Stimulated activated CD4-positive, alpha-beta T cell treated with anti-CD3 and anti-CD28 coated beads, Interleukin-12 subunit alpha, Interleukin-12 subunit beta, amount 100 ng/mL, for 4 hours (primary cell): Measurements from ENCODE around the gene AURKAIP1.
A peak's percentile ranks its signal among the peaks of the same experiment; 100 is the strongest.
"Not testable (repeated sequence)": the region's sequence is repeated elsewhere in the genome, so short reads cannot be mapped to it uniquely, and the experiment has no call there.

Experiments used
- DNase-seq: peaks from one replicate; pipeline ENCODE4 v3.0.0-alpha.2; 2020

AURKAIP1 gene

DNA sequence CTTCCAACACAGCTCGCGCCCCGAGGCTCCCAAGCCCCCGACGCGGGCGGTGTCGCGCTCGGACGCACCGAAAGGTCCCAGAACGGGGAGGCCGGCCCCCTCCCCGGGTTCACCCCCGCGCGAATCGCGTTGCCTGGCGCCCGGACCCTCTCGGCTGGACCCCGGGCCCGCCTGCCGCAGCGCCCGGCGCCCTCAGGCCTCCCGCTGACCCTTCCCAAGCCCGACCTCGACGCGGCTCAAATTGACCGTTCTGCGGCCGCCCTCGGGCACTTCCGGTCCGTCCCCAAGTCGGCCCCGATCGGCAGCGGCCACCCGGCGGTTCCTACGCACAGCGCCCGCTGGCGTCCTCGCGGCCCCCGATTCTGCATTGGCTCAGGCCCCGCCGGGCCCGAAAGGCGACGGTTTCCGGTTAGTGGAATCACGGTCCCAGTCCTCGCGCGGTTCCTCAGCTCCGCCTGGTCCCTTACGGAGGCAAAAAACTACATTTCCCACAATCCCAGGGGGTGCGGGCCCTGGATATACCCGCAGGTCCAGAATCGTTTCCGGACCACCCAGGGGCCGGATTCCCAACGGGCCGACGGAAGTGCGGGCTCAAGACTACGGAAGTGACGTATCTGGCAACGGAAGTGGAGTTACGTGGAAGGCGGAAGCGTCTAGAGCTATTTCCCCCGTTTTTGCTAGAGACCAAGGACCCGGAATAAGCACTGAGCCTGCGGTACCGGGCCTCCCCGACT, at the start of gene AURKAIP1:
AURKAIP1 (minus strand) TSS at position 279 of the 734 bp plus-strand sequence. CDS start 451 bp downstream, outside the sequence.
- peak; percentile 90 for DNase-seq

GRCh38 chr1:1424707-1425106, 49.7 kb upstream of the AURKAIP1 start:
- no peak for DNase-seq

DNA sequence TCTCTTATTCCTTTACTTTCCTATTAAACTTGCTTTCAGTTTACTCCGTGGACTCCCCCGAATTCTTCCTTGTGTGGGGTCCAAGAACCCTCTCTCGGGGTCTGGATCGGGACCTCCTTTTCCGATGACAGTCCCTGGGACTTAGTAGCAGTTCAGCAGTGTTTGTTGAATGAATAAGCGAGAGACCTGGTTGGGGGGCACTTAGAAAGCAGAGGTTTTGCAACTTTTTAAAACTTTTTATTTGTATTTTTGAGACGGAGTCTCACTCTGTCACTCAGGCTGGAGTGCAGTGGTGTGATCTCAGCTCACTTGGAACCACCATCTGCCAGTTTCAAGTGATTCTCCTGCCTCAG, 48.2 kb upstream of the AURKAIP1 start:
- DNase-seq = no peak

DNA sequence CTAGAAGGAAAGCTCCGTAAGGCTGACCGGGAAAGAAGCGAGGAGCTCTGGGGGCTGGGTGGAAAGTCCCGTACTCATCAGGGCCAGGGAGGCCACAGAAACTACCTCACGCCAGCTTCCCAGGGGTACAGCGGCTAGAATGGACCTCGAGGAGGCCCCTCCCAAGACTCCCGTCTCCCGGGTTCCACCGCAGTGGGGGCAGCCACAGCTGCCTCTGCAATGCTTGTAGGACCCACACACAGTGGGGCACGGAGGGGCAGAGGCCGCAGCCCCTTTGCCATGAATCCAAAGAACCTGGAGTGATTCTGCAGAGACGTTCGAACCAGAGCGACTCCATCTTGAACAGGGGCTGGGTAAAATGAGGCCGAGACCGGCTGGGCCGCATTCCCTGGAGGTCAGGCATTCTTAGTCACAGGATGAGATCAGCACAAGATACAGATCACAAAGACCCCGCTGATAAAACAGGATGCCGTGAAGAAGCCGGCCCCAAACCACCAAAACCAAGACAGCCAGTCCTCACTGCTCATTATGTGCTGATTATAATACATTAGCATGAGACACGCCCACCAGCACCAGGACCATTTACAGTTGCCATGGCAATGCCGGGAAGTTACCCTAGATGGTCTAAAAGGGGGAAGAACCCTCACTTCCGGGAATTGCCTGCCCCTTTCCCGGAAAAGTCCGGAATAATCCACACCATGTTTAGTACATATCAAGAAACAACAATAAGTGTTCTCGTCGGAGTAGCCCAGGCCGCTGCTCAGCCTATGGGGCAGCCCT, 47.6 kb upstream of the AURKAIP1 start:
- no peak for DNase-seq

DNA sequence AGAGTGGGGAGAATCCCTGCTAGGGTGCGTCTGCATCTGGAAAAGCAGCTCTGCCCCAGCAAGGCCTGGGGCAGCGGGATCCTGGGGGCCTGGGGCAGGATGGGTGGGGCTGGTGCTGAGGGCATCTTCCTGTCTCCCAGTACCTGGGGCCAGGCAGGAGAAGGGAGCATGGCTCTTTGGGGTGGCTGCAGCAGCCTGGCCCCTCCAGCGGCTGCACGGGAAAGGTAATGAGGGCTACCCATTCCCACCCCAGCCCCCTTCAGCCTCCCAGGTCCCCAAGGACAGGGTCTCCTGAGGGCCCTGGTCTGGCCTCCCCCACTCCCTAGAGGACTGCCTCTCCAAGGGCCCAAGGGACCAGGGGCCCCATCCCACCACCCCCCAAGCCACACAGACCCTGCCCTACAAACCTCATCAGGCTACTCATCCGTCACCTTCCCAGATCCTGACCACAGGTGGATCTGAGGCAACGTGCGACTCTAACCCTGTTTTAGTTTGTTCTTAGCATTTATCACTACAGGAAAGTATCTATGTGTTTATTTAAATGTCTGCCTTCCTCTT, 47.0 kb upstream of the AURKAIP1 start:
- no peak for DNase-seq

GRCh38 chr1:1421147-1421906, 46.3 kb upstream of the AURKAIP1 start, which contains the start of gene ANKRD65:
TSS of gene ANKRD65 (minus strand) at chr1:1421276. CDS start at chr1:1421005, 271 bp downstream.
- no peak for DNase-seq

- DNase-seq = no peak
These were observed 45.7 kb upstream of the AURKAIP1 start for GRCh38 chr1:1420654-1421141.

DNA sequence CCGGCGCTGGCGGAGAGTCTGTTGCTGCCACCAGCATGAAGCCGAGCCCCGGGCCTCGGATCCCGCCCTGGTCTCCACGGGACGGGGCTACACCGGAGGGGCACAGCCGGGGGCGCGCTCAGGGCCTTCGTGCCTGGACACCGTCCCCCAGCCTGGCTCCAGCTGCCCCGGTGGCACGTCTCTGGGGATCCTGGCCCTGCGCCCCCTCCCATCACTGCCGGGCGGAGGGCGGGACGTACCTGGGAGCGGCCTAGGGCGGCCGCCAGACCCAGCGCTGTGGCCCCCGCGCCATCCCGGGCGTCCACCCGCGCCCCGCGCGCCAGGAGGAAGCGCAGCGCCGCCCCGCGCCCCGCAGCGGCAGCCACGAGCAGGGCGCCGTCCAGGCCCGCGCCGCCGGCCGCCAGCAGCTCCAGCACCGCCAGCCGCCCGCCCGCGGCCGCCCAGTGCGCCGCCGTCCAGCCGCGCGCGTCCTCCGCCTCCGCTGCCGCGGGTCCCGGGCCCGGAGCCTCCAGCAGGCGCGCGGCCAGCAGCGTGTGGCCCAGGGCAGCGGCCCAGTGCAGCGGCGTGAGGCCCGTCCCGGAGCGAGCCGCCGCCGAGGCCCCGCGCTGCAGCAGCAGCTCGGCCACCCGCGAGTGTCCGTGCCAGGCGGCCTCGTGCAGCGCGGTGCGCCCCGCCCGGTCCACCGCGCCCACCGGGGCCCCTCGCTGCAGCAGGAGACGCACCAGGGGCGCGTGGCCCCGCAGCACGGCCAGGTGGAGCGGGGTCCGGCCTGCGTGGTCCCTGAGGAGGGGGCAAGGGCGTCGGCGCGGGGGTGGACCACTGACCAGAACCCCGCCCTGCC, 45.0 kb upstream of the AURKAIP1 start:
- DNase-seq = no peak

DNA sequence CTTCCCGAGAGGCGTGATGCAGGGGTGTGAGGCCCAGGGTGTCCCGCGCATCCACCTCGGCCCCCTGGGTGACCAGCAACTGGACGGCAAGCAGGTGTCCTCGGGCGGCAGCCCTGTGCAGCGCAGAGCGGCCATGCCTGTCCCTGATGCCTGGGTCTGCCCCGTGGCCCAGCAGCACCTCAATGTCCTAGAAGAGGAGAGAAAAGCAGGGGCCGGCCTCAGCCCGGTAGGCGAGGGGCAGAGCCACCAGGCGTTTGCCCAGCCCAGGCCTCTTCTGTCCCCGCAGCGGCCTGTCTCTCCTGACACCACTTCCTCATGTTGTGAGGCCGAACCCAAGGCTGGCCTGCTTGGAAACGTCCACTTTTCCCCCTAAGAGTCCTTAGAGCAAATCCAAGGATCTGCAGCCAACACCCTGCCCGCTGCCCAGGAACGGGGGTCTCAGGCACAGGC, 44.4 kb upstream of the AURKAIP1 start:
- DNase-seq = no peak

- no peak for DNase-seq
These were observed 43.7 kb upstream of the AURKAIP1 start for GRCh38 chr1:1418464-1419362.

- DNase-seq = not testable (repeated sequence)
These were observed 42.9 kb upstream of the AURKAIP1 start for GRCh38 chr1:1417825-1418463.

DNA sequence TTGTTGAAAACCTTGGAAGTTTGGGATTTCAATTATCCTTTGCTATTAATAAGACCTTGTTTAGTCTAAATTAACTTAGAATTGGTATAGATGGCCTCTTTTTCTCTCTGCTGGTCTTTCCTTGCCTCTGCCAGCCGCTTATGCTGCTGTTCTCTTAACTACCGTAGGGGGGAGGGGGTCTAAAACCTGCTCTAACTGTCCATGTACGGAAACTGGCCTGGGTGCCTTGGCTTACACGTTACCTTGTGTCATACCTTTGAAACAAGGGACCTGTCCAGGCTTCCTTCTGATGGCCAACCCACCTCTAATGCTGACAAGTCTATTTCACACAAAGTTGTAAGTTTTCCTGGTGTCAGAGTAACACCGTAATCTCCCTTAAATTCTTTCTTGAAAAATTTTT, 42.4 kb upstream of the AURKAIP1 start:
- not testable (repeated sequence) for DNase-seq

DNA sequence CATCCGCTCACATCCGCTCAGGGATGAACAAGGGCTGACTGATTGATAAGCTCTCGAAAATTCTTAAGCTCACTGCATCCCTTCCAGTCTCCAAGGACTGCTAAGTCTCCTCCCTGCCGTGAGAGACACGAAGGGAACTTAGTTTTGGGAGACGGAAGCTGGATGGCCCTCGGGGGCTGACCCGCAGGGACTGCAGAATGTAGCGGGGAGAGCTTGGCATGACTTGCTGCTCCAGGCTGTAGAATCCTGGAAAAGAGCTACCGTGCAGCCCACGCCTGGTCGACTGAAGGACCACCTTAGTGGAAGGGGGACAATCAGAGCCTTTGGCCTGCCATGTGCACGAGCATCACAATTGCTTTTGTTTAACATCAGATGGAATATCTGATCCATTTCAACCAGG, 40.7 kb upstream of the AURKAIP1 start:
- no peak for DNase-seq

DNA sequence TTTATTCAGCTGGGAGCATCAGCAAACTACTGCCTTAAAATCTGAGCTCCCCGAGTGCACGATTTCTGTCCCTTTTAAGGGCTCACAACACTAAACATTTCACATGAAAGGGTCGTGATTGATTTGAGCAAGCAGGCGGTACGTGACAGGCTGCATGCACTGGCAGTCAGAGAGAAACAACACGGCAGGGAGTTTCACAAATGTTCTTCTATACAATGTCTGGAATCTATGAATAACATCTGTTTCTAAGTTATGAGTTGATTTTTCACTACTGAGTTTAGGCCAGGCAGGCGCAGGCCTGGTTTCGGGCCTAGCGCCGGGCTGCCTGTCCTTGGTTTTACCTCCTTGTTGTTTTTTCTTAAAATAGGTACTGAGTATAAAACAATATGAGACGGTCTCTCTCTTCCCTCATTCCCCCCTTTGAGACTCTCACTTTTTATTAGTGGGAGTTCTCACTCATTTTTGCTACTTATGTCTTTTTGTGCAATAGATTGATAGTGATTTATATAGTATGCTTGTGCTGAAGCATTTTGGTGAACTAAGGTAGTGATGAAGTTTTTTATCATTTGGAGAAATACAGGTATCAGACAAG, 37.4 kb upstream of the AURKAIP1 start:
- not testable (repeated sequence) for DNase-seq

GRCh38 chr1:1411626-1412025, 36.6 kb upstream of the AURKAIP1 start:
- DNase-seq = no peak

DNA sequence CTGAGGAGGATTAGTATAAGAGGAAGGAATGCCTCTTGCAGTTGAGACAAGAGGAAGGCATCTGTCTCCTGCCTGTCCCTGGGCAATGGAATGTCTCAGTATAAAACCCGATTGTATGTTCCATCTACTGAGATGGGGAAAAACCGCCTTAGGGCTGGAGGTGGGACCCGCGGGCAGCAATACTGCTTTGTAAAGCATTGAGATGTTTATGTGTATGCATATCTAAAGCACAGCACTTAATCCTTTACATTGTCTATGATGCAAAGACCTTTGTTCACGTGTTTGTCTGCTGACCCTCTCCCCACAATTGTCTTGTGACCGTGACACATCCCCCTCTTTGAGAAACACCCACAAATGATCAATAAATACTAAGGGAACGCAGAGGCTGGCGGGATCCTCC, 35.2 kb upstream of the AURKAIP1 start:
- DNase-seq = not testable (repeated sequence)

DNA sequence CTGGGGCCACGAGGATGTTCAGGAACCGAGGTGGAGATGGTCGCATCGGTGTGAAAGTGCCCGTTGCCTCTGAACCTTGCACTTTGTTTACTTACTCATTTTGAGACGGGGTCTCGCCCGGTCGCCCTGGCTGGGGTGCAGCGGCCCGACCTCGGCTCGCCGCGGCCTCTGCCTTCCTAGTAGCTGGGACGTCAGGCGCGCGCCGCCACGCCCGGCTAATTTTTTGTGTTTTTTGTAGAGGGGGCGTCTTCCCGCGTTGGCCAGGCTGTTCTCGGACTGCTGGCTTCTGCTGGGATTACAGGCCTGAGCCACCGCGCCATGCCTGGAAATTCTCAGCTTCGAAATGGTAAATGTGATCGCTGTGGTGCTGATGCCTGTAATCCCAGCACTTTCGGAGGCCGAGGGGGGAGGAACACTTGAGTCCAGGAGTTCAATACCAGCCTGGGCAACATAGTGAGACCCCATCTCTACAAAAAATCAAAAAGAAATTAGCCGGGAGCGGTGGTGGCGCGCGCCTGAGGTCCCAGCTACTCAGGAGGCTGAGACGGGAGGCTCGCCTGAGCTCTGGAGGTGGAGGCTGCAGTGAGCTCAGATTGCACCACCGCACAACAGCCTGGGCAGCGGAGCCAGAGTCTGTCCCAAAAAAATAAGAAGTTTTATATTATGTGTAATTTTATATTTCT, 32.8 kb upstream of the AURKAIP1 start:
- DNase-seq = no peak

DNA sequence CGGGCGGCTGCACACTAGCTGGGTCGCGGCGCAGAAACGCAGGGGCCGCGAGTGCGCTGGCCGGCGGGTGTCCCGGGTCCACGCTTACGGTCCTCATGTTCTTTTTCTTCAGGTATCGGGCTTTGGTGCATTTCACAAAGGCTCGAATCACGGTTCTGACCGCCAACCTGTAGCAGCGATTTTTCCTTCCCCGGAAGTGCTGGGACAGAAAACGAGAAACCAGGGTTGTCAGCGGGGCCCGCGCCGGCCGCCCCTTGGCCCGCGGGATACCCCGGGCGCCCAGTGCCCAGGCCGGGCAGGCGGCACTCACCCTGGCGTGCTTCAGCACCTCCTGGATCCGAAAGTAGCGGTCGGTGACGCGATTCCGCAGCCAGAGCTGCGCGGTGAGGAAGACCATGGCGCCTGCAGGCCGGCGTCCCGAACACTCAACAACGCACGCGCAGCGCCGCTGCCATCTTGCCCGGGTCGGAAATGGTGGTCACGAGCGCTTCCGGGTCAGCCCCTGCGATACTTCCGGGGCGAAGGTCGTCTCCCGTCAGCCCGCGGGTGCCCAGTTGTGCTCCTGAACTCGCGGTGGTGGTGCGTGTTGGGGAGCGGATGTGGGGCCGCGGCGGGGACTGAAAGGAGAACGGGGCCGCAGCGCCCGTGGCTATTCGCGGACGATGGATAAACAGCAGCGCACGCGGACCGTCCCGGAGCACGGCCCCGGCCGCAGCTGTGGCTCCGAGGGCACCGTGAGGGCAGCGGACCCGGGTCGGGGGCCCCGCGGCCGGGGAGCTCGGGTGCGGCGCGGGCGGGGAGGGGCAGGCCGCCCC, 32.0 kb upstream of the AURKAIP1 start, which contains the start of gene MRPL20:
MRPL20 (minus strand) TSS at position 473 of the 815 bp plus-strand sequence; CDS start at position 397, 76 bp downstream.
- peak; percentile 95 for DNase-seq
